ENCODE measurements around the gene CLSTN2.

Gene CLSTN2

DNA sequence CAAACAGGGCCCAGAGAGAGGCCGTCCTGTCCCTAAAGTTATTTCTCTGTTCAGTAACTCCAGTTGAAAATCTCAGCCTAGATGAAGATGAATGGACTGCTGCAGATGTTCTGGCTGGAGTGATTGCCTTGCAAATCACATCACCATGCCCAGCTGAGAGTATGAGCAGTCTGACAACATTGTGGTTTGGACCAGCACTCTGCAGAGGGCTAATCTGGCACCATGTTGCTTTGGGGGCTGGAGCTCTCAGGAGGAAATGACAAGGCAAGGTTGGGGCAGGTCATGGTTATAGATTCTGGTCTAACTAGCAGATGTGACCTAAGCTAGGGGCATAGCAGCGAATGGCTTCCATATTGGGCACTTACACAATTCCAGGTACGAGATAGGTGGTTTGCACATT, 314.2 kb downstream of the CLSTN2 start:
- DNase-seq (ENCODE audit: extremely low spot score, insufficient read length, low read depth) = no peak
- FAIRE-seq = no peak

DNA sequence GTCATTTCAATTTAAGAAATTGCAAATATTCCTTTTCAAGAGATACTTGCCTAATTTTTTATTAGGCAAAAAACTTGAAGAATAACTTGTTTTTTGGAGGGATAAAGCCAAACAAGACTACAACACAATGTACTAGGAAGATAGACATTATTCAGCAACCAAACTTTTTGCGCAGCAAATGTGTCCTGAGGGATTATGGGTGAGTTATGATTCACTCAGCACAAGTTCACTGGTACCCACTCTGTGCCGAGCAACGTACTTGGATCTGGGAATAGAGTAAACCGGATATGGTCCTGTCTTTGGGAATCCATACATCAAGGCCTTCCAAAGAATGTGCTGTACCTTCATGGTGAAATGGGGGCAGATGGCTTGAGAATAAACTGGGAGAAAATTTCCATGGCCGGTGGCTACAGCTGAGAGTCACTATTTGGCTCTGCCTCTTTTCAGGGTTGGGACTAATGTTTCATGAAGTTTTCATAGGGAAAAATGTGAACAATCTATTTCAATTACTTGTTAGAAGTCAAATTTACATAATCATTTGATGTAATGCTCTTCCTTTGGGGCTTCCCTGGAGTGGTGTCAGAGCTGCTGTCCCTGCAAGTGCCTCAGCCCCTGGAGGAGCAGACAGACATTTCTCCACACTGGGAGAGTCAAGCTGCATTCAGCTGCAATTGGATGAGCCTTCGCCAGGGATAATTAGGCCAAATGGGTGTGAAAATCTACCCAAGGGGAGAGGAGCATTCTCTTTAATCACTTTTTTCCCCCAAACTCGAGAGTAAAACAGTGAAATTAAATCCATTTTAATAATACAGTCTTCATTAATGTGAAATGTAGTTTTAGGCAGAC, 315.2 kb downstream of the CLSTN2 start:
- no peak for FAIRE-seq
- DNase-seq (ENCODE audit: extremely low spot score, insufficient read length, low read depth) = no peak

GRCh38 chr3:140250945-140251344, 316.0 kb downstream of the CLSTN2 start:
- DNase-seq (ENCODE audit: extremely low spot score, insufficient read length, low read depth) (no peak), FAIRE-seq (no peak)

DNA sequence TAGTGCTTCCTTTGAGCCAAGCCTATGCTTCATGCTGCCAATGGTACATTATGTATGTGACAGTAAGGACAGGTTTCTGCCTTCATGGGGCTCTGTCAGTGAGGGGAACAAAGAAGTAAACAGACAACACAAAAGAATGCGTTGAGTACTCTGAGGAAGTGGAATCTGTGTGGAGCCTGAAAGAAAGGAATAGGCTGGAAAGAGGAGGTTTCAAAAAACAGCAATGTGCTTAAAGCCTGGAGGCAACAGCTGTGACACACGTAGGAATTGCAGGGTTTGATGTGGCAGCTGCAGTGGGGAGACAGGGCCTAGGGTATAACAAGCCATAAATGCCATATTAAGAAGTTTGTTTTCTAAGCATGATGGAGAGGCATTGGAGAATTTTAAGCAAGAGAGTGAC, 316.7 kb downstream of the CLSTN2 start:
- DNase-seq (ENCODE audit: extremely low spot score, insufficient read length, low read depth) (no peak), FAIRE-seq (no peak)

GRCh38 chr3:140252812-140253656, 318.0 kb downstream of the CLSTN2 start:
- DNase-seq (ENCODE audit: extremely low spot score, insufficient read length, low read depth) = no peak
- no peak for FAIRE-seq

GRCh38 chr3:140258222-140258724, 323.3 kb downstream of the CLSTN2 start:
- DNase-seq (ENCODE audit: extremely low spot score, insufficient read length, low read depth) (no peak), FAIRE-seq (no peak)

GRCh38 chr3:140265302-140265701, 330.3 kb downstream of the CLSTN2 start:
- FAIRE-seq = no peak
- DNase-seq (ENCODE audit: extremely low spot score, insufficient read length, low read depth) = no peak

- FAIRE-seq = no peak
- no peak for DNase-seq (ENCODE audit: extremely low spot score, insufficient read length, low read depth)
Measured at GRCh38 chr3:140268103-140268502, 333.1 kb downstream of the CLSTN2 start.

DNA sequence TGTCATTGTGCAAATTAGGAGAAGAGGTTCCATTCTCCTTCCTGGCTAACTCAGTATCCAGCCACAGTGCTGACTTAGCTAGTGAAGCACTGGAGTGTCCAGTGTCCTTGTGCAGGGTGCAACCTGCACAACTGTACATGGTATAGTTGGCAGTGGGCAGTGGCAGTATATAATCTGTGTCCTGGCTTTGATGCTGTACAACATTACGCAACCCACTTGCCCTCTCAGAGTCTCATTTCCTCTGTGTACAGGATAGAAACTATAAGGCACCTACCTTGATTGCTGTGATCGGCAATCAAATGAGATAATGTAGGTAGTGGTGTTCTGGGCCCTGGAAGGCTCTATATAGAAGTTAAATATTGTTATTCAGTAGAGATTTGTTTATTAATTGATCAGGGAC, 333.6 kb downstream of the CLSTN2 start:
- no peak for FAIRE-seq

DNA sequence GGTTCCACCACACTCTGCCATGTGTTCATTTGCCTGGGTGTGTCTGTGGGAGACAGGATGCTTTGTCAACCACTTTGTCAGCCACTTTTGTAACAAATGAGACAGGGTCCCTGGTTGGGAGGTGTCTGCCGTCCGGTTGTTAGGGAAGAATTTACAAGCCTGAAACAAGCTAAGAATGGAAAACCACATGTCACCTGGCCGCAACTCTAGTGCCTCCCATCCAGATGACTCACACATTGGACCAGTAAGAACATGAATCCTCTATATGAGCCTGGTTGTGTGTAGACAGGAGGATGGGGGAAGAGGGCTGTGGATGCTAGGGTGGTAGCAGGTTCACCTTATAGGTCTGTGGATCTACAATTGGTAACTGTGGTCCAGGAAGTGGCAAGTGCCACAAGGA, 335.3 kb downstream of the CLSTN2 start:
- no peak for DNase-seq (ENCODE audit: extremely low spot score, insufficient read length, low read depth)
- no peak for FAIRE-seq

More for the DNA sequence above, 333.6 kb downstream of the CLSTN2 start:
- no peak for DNase-seq (ENCODE audit: extremely low spot score, insufficient read length, low read depth)

DNA sequence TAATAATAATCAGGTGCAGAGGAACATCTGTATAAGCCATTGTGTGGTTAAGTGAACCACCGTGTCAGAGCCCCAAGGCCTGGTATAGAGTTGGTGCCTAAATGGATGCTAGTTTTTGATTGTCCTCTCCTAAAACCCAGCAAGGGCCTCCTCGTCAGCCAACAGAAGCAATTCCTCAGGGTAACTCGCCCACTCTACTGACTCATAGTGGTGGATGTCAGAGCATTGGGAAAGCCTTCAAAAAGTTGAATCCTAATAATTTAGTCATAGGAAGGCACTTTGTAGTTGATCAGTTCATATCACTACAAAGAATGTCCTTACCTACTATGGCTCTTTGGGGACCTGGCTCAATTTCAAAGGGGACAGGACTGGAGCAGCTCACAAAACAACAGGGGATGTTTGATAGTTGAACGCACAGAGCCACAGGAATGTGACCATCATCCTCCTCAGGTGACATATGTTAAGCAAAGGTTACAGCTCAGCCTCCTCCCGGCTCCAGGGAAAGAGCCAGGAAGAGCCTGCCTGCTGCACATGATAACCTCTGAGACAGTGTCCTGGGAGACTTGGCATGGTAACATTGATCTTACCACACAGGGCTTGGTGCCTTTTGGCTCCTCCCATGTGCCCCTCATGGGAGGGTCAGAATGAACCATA, 338.7 kb downstream of the CLSTN2 start:
- DNase-seq (ENCODE audit: extremely low spot score, insufficient read length, low read depth) (no peak), FAIRE-seq (no peak)

DNA sequence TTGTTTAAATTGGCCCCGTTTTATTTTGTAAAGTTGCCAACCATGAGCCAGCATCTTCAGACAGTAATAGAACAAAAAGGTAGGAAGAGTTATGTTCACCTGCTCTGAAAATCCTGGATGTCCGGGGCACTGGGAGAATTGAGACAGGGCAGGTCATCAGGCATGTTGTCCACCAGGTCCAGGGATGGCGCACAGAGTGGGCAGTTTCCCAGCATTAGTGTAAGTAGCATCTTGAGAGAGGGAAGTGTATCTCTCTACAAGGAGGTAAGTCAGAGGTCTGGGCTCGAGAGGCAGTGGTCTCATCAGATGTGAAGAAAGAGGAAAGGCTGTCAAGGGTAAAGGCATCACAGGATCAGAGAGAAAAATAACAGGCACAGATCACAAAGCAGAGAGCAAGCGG, 339.4 kb downstream of the CLSTN2 start:
- no peak for DNase-seq (ENCODE audit: extremely low spot score, insufficient read length, low read depth)
- no peak for FAIRE-seq

- FAIRE-seq (no peak), DNase-seq (ENCODE audit: extremely low spot score, insufficient read length, low read depth) (no peak)
Measured at GRCh38 chr3:140276703-140277102, 341.7 kb downstream of the CLSTN2 start.

DNA sequence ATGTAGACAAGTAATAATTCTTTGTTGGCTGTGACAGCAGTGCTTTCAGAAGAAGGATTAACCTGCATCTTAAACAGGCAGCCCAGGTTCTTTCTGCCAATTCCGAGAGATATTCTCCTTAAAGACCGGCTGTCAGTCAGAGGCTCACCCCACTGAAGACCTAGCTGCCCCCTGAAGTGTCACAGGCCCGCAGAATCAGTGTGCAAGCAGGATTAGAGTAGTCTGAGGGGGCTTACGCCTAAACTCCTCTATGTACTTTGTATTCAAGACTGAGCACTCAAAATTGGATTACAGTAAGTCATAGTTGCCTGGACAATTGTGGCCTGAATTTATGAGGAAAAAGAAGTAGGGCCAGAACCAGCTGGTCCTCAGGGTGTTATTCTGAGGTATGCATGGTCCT, 342.9 kb downstream of the CLSTN2 start:
- DNase-seq (ENCODE audit: extremely low spot score, insufficient read length, low read depth) (no peak), FAIRE-seq (no peak)

DNA sequence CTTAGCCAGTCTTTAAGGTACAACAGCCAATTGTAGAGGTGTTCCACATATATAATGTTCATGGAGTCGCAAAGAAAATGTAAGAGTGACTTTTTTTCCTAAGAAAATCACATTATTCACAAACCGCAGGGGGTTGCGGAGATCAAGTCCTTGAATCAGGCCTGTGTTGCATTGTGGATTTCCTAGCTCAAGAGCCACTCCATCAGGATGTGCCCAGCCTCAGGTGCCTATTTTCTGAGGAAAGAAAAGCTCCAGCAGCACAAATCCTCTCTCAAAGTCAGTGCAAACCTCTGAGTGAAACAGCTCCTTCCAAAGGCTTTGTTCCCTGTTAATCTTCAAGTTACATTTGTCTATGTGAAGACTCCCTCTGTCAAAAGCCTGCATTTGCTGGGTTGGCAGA, 349.4 kb downstream of the CLSTN2 start:
- DNase-seq (ENCODE audit: extremely low spot score, insufficient read length, low read depth) (no peak), FAIRE-seq (no peak)

GRCh38 chr3:140285380-140285779, 350.4 kb downstream of the CLSTN2 start:
- no peak for DNase-seq (ENCODE audit: extremely low spot score, insufficient read length, low read depth)
- no peak for FAIRE-seq

DNA sequence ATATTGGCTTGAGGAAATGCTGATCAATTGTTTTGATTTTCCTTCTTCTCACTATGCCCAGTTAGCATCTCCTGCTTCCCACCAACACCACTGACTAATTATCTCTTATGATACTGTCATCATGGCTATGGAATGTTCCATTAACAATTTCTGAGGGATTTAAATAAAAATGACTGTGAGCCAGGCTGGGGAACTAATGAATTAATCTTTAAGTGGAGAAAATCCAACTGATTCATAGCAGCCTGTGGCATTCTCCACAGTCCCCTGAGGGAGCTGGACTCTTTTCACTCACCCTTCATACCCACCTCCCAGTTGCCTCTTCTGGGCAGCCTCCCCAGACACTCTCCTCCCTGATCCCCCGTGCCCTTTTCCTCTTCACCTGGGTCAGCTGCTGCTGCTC, 353.6 kb downstream of the CLSTN2 start:
- FAIRE-seq (no peak), DNase-seq (ENCODE audit: extremely low spot score, insufficient read length, low read depth) (no peak)

DNA sequence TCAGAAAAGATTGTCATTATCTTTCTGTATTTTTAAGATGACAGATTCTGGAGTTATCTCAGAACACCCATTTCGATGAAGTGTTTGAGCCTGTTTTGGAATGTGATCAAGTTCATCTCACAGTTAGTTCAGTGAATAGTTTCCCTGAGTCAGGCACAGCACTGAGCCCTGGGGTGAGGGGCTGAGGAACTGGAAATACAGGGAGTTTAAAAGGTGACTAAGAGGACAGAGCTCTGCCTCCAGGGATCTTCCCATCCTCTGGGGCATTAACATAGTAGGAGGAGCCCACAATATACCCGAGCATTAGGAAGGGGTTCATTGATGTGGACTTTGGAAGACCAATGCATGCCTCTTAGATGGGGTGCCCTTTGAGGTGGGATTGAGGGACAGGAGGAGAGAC, 355.1 kb downstream of the CLSTN2 start:
- no peak for FAIRE-seq
- no peak for DNase-seq (ENCODE audit: extremely low spot score, insufficient read length, low read depth)

GRCh38 chr3:140292170-140292569, 357.2 kb downstream of the CLSTN2 start:
- FAIRE-seq (no peak), DNase-seq (ENCODE audit: extremely low spot score, insufficient read length, low read depth) (no peak)

DNA sequence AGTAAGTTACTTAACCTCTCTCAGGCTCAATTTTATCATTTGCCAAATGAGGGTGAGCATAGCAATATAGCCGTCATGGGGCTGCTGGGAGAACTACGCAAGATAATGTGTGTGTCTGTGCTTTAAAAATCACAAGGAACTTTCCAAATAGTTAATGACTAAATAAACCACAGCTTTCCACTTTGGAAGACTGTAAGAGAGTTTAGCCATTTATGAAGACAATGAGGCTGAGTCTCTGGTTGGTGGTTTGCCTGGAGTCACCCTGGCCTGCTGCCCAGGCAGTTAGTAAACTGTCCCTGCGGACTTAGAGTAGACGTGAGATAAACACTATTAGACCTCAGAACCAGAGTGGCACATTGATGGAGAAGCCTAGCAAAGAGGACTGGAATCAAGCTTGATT, 357.7 kb downstream of the CLSTN2 start:
- no peak for DNase-seq (ENCODE audit: extremely low spot score, insufficient read length, low read depth)
- FAIRE-seq = no peak

DNA sequence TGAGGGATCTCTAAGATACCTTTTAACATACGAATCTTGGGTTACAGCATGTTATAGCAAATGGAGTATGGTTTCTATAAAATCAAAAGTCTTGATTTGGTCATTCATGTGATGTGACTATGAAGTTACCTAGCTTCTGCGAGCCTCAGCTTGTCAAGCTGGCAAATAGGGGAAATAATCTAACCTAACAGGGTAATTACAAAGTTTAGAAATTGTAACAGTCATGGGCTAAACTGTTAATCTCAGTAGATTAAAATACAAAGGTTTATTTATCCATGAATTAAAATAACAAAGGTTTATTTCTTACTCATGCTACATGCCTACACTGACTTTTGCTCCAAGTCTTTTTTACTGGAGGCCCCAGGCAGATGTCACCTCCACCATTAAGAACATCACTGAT, 359.1 kb downstream of the CLSTN2 start:
- no peak for FAIRE-seq

More for the DNA sequence above, 359.1 kb downstream of the CLSTN2 start:
- no peak for DNase-seq (ENCODE audit: extremely low spot score, insufficient read length, low read depth)

Data from GM18507 (cell line).